ENCODE measurements around the gene WNK1. TPM values are rescaled to one million over a fixed set of nuclear protein-coding genes. Genes with fewer than 3 reads are reported as not detected.
"Not testable (repeated sequence)": the region's sequence is repeated elsewhere in the genome, so short reads cannot be mapped to it uniquely, and the experiment has no call there.

The WNK1 gene
- polyA plus RNA-seq, 1 donor from 2014 or later, result 25.9 TPM

- H3K9ac ChIP-seq (ENCODE audit: low read length), result no peak overlapping the region
- H3K9me3 ChIP-seq (ENCODE audit: low read length), result no peaks in the 10 kb centered on the region
- no peak overlapping the region for H3K27ac ChIP-seq (ENCODE audit: low read length)
- H3K27me3 ChIP-seq (ENCODE audit: insufficient read depth, low read depth, low read length), result no peaks in the 10 kb centered on the region
- no peaks in the 10 kb centered on the region for H4K20me1 ChIP-seq (ENCODE audit: insufficient read depth)
- H3K36me3 ChIP-seq (ENCODE audit: insufficient read depth, low read length), result no peaks in the 10 kb centered on the region
- TF ChIP-seq POLR2AphosphoS5 (IDR thresholded peaks at IDR 0.05), result no peak
- TF ChIP-seq EP300 (conservative IDR thresholded peaks at IDR 0.05; ENCODE audit: poor library complexity, severe bottlenecking), result no peak
- TF ChIP-seq, protein P1, sequence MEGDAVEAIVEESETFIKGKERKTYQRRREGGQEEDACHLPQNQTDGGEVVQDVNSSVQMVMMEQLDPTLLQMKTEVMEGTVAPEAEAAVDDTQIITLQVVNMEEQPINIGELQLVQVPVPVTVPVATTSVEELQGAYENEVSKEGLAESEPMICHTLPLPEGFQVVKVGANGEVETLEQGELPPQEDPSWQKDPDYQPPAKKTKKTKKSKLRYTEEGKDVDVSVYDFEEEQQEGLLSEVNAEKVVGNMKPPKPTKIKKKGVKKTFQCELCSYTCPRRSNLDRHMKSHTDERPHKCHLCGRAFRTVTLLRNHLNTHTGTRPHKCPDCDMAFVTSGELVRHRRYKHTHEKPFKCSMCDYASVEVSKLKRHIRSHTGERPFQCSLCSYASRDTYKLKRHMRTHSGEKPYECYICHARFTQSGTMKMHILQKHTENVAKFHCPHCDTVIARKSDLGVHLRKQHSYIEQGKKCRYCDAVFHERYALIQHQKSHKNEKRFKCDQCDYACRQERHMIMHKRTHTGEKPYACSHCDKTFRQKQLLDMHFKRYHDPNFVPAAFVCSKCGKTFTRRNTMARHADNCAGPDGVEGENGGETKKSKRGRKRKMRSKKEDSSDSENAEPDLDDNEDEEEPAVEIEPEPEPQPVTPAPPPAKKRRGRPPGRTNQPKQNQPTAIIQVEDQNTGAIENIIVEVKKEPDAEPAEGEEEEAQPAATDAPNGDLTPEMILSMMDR (IDR thresholded peaks at IDR 0.05; ENCODE audit: poor library complexity, severe bottlenecking), result no peak
- TF ChIP-seq, protein P2, sequence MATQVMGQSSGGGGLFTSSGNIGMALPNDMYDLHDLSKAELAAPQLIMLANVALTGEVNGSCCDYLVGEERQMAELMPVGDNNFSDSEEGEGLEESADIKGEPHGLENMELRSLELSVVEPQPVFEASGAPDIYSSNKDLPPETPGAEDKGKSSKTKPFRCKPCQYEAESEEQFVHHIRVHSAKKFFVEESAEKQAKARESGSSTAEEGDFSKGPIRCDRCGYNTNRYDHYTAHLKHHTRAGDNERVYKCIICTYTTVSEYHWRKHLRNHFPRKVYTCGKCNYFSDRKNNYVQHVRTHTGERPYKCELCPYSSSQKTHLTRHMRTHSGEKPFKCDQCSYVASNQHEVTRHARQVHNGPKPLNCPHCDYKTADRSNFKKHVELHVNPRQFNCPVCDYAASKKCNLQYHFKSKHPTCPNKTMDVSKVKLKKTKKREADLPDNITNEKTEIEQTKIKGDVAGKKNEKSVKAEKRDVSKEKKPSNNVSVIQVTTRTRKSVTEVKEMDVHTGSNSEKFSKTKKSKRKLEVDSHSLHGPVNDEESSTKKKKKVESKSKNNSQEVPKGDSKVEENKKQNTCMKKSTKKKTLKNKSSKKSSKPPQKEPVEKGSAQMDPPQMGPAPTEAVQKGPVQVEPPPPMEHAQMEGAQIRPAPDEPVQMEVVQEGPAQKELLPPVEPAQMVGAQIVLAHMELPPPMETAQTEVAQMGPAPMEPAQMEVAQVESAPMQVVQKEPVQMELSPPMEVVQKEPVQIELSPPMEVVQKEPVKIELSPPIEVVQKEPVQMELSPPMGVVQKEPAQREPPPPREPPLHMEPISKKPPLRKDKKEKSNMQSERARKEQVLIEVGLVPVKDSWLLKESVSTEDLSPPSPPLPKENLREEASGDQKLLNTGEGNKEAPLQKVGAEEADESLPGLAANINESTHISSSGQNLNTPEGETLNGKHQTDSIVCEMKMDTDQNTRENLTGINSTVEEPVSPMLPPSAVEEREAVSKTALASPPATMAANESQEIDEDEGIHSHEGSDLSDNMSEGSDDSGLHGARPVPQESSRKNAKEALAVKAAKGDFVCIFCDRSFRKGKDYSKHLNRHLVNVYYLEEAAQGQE (IDR thresholded peaks at IDR 0.05; ENCODE audit: borderline replicate concordance), result no peak
- no peak for TF ChIP-seq EZH2 (IDR thresholded peaks at IDR 0.05; ENCODE audit: borderline replicate concordance, insufficient read depth, low read length, poor library complexity, severe bottlenecking)
- TF ChIP-seq RAD21 (conservative IDR thresholded peaks at IDR 0.05), result no peak
- no peak for TF ChIP-seq MXI1 (conservative IDR thresholded peaks at IDR 0.05; ENCODE audit: poor library complexity, severe bottlenecking)
- no peak for TF ChIP-seq SMC3 (conservative IDR thresholded peaks at IDR 0.05; ENCODE audit: poor library complexity)
- no peak for TF ChIP-seq TAF1 (IDR thresholded peaks at IDR 0.05; ENCODE audit: low read depth)
- no peak overlapping the region for H2AFZ ChIP-seq (ENCODE audit: low read depth, low read length)
- no peaks in the 10 kb centered on the region for H3K9me2 ChIP-seq (ENCODE audit: insufficient read depth, low read length)
- H3K79me2 ChIP-seq (replicated peaks; ENCODE audit: insufficient read depth, low read length), result no peaks in the 10 kb centered on the region
- H3F3A ChIP-seq (ENCODE audit: insufficient read depth, low read length, poor library complexity, severe bottlenecking), result no peaks in the 10 kb centered on the region
- H3K4me3 ChIP-seq (ENCODE audit: low read length), result no peak overlapping the region
- no peak overlapping the region for H3K4me2 ChIP-seq (ENCODE audit: low read length)
Observed at GRCh38 chr12:931591-931990, 179.2 kb downstream of the WNK1 start.

GRCh38 chr12:935891-936290, 183.5 kb downstream of the WNK1 start:
- not testable (repeated sequence) for H3K9me3 ChIP-seq (ENCODE audit: low read length); H3K79me2 ChIP-seq (replicated peaks; ENCODE audit: insufficient read depth, low read length); H2AFZ ChIP-seq (ENCODE audit: low read depth, low read length); H4K20me1 ChIP-seq (ENCODE audit: insufficient read depth); H3K27me3 ChIP-seq (ENCODE audit: insufficient read depth, low read depth, low read length); H3K27ac ChIP-seq (ENCODE audit: low read length); H3K9me2 ChIP-seq (ENCODE audit: insufficient read depth, low read length); H3K9ac ChIP-seq (ENCODE audit: low read length); H3K36me3 ChIP-seq (ENCODE audit: insufficient read depth, low read length); H3K4me2 ChIP-seq (ENCODE audit: low read length); H3K4me3 ChIP-seq (ENCODE audit: low read length); H3F3A ChIP-seq (ENCODE audit: insufficient read depth, low read length, poor library complexity, severe bottlenecking)
